Dendritic cell treated with granulocyte-macrophage colony-stimulating factor and Interleukin-4, amounts not matched to agents 40 ng/mL and 50 ng/mL, for 4 days (primary cell): ENCODE results near the gene ZFP92.
"Not testable (repeated sequence)": the region's sequence is repeated elsewhere in the genome, so short reads cannot be mapped to it uniquely, and the experiment has no call there.

ENCODE experiments used
- H3K27ac Mint-ChIP-seq: one replicate; pipeline ENCODE4 v1.8.0; 2022; ENCODE audit warnings: mild to moderate bottlenecking, mixed read lengths
- H3K27me3 Mint-ChIP-seq: one replicate; pipeline ENCODE4 v1.8.0; 2022; ENCODE audit warnings: mild to moderate bottlenecking, mixed read lengths
- H3K36me3 Mint-ChIP-seq: one replicate; pipeline ENCODE4 v1.8.0; 2022; ENCODE audit warnings: low read depth, mixed read lengths
- H3K4me1 Mint-ChIP-seq: one replicate; pipeline ENCODE4 v1.8.0; 2022; ENCODE audit warnings: low read depth, mixed read lengths
- H3K4me3 Mint-ChIP-seq: one replicate; pipeline ENCODE4 v1.8.0; 2022; ENCODE audit warnings: mild to moderate bottlenecking, moderate library complexity, mixed read lengths
- H3K9me3 Mint-ChIP-seq: one replicate; pipeline ENCODE4 v1.8.0; 2022; ENCODE audit warnings: mixed read lengths
- intact Hi-C: fragments of 100-400 bp; cut with micrococcal nuclease; formaldehyde crosslinking; loops from one replicate; pipeline ENCODE4 v1.15.0; 2022

The ZFP92 gene

DNA sequence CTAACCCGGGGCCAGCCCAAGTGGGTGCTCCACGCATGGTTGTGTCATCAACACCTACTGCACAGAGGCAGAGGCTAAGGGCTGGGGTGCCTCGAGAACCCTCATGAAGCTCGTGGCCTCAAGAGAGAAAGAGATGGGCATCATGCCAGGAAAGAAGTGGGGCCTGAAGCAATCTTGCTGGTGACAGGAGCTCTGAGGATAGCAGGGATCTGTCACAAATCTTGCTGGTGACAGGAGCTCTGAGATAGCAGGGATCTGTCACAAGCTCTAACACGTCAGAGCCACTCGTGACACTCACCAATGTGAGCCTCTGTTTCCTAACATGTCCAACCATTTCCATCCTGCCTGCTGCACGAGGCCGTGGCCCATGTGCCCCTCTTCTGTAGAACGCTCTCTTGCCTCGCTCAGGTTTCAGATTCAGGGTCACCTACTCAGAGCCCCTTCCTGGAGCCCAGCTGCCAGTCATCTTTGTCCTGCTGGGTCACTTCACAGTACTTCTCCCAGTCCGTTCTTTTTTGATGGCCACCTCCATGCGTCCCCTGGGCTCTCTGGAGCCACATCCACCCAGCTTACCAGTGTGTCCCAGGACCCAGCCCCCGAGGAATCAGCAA, 31.2 kb upstream of the ZFP92 start:
- no peaks in the 10 kb centered on the region for H3K36me3 Mint-ChIP-seq
- peak overlapping the region; percentile 18 for H3K27ac Mint-ChIP-seq

GRCh38 chrX:153380691-153381090, 30.6 kb upstream of the ZFP92 start:
- Mint-ChIP-seq H3K27me3 (no peaks in the 10 kb centered on the region), H3K9me3 (no peaks in the 10 kb centered on the region), H3K27ac (peak overlapping the region; percentile 18), H3K4me3 (no peak overlapping the region), H3K36me3 (no peaks in the 10 kb centered on the region), H3K4me1 (no peaks in the 10 kb centered on the region)
- intact Hi-C loops: no loop called here

More for the DNA sequence above, 31.2 kb upstream of the ZFP92 start:
- Mint-ChIP-seq H3K4me1 (no peaks in the 10 kb centered on the region), H3K4me3 (no peak overlapping the region), H3K9me3 (no peaks in the 10 kb centered on the region), H3K27me3 (no peaks in the 10 kb centered on the region)
- intact Hi-C loops: no loop called here

DNA sequence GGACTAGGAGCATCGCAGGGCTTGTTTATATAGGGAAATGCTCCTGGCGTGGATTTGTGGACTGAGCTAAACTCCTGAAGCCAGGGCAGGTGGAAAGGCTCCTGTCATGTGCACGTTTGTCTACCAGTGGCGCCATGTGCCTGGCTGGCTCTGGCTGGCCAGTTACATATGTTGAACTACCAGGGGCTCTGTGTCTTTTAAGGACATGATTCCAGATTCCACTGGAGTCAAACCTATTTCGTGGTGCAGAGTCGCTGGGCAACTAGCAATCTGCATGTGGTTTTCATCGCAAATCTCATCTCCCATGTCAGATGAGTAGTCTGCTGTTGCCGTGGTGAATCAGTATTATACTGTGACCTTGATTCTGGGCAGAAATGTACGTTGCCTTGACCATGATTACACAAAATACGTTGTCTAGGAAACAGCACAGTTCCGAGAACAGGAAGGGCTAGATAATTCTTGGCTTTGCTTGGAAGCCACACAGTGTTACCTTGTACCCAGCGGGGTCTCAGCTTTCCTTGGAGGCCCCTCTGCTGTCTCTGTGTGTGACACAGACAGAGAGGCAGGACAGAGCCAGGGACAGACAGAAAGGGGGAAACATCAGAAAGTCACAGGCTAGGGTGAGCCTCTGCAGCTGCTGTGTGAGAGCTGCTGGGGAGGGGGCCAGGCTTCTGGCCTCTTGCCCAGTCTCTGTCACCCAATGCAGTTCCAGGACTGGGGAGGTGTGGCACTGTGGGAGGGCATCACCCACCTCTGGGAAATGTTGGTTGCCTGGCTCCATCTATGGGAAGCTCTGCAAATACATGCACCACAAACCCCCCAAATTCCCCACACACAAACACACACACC, 29.4 kb upstream of the ZFP92 start:
- Mint-ChIP-seq H3K27me3 (no peaks in the 10 kb centered on the region), H3K27ac (peak overlapping the region; percentile 18), H3K4me1 (peaks cover 8% of the 10 kb centered on the region), H3K9me3 (no peaks in the 10 kb centered on the region), H3K36me3 (no peaks in the 10 kb centered on the region), H3K4me3 (no peak overlapping the region)
- intact Hi-C loops: no loop called here

- Mint-ChIP-seq H3K27me3 (peaks cover 1% of the 10 kb centered on the region), H3K27ac (no peak overlapping the region), H3K36me3 (no peaks in the 10 kb centered on the region), H3K4me3 (no peak overlapping the region), H3K9me3 (no peaks in the 10 kb centered on the region), H3K4me1 (peaks cover 8% of the 10 kb centered on the region)
- intact Hi-C loops: no loop called here
Observed at GRCh38 chrX:153382563-153383482, 28.4 kb upstream of the ZFP92 start.

- intact Hi-C loops: no loop called here
- Mint-ChIP-seq H3K36me3 (no peaks in the 10 kb centered on the region), H3K27ac (no peak overlapping the region)
Observed at GRCh38 chrX:153384390-153384789, 26.9 kb upstream of the ZFP92 start.

DNA sequence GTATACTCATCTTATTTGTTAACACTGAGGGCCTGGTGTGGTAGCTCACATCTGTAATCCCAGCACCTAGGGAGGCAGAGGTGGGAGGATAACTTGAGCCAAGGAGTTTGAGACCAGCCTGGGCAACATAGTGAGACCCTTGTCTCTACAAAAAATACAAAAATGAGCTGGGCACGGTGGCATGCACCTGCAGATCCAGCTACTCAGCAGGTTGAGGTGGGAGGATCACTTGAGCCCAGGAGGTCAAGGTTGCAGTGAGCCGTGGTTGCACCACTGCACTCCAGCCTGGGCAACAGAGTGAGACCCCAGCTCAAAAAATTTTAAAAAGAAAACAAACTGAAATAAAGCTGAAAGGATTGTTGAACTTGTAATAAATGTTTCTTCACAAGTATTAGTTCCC, 26.3 kb upstream of the ZFP92 start:
- H3K4me1 Mint-ChIP-seq, H3K9me3 Mint-ChIP-seq, H3K36me3 Mint-ChIP-seq, H3K27me3 Mint-ChIP-seq, H3K4me3 Mint-ChIP-seq, H3K27ac Mint-ChIP-seq, intact Hi-C loops: not testable (repeated sequence)

More at GRCh38 chrX:153384390-153384789, 26.9 kb upstream of the ZFP92 start:
- Mint-ChIP-seq H3K4me1 (peaks cover 8% of the 10 kb centered on the region), H3K9me3 (no peaks in the 10 kb centered on the region), H3K27me3 (peaks cover 1% of the 10 kb centered on the region), H3K4me3 (no peak overlapping the region)

DNA sequence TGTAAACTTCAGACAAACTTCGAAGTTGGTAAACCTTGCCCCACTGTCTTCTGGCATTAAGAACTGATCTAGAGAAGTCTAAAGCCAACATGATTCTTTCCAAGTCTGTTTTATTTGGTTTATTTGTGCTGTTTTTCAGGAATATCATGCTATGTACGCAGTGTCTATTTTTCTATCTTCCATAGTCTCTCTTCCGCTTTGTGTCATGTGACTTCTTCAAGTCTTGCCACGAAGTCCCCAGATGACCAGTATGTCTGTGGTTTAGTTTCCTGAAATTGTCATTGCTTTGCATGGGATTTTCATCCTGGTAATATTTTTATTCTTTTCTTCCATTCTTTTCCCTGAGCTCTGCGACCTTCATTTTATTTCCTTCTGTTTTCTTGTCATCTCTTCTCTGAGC, 25.2 kb upstream of the ZFP92 start:
- Mint-ChIP-seq H3K9me3 (no peaks in the 10 kb centered on the region), H3K36me3 (no peaks in the 10 kb centered on the region), H3K4me1 (peaks cover 8% of the 10 kb centered on the region), H3K27me3 (peaks cover 1% of the 10 kb centered on the region), H3K4me3 (no peak overlapping the region), H3K27ac (peak overlapping the region; percentile 33)
- intact Hi-C loops: no loop called here

DNA sequence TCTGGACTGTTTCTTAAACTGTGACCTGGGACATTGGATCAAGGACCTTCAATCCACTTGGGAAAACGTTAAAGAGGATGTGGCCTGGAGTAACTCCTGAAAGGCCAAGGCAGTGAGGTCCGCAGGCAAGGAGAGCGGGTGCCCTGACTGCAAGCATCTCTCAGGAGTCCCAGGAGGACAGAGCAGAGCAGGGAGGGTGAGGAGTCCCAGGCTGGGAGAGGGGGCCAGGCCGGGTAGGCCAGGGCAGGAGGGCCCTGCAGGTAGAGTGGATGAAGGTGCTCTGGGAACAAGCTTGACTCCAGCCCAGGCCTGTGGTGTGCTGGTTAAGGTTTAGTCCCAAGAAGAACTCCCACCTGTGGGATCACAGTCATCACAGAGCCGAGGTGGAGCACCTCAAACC, 23.9 kb upstream of the ZFP92 start:
- H3K36me3 Mint-ChIP-seq: no peaks in the 10 kb centered on the region
- intact Hi-C loops: no loop called here
- peaks cover 1% of the 10 kb centered on the region for H3K27me3 Mint-ChIP-seq
- H3K4me3 Mint-ChIP-seq: no peak overlapping the region
- no peak overlapping the region for H3K27ac Mint-ChIP-seq
- H3K4me1 Mint-ChIP-seq: peaks cover 8% of the 10 kb centered on the region
- no peaks in the 10 kb centered on the region for H3K9me3 Mint-ChIP-seq

GRCh38 chrX:153387987-153388721, 23.1 kb upstream of the ZFP92 start:
- intact Hi-C loops: no loop called here
- Mint-ChIP-seq H3K4me1 (peaks cover 8% of the 10 kb centered on the region), H3K27ac (no peak overlapping the region), H3K9me3 (no peaks in the 10 kb centered on the region), H3K36me3 (no peaks in the 10 kb centered on the region), H3K4me3 (no peak overlapping the region), H3K27me3 (peaks cover 1% of the 10 kb centered on the region)

- intact Hi-C loops: no loop called here
Observed at GRCh38 chrX:153388722-153389459, 22.4 kb upstream of the ZFP92 start.

GRCh38 chrX:153389460-153389768, 21.9 kb upstream of the ZFP92 start:
- H3K27ac Mint-ChIP-seq, intact Hi-C loops, H3K9me3 Mint-ChIP-seq, H3K4me3 Mint-ChIP-seq, H3K4me1 Mint-ChIP-seq, H3K36me3 Mint-ChIP-seq, H3K27me3 Mint-ChIP-seq: not testable (repeated sequence)

More at GRCh38 chrX:153388722-153389459, 22.4 kb upstream of the ZFP92 start:
- Mint-ChIP-seq H3K27me3 (peaks cover 3% of the 10 kb centered on the region), H3K27ac (no peak overlapping the region), H3K4me1 (peaks cover 8% of the 10 kb centered on the region), H3K9me3 (no peaks in the 10 kb centered on the region), H3K36me3 (no peaks in the 10 kb centered on the region), H3K4me3 (no peak overlapping the region)

DNA sequence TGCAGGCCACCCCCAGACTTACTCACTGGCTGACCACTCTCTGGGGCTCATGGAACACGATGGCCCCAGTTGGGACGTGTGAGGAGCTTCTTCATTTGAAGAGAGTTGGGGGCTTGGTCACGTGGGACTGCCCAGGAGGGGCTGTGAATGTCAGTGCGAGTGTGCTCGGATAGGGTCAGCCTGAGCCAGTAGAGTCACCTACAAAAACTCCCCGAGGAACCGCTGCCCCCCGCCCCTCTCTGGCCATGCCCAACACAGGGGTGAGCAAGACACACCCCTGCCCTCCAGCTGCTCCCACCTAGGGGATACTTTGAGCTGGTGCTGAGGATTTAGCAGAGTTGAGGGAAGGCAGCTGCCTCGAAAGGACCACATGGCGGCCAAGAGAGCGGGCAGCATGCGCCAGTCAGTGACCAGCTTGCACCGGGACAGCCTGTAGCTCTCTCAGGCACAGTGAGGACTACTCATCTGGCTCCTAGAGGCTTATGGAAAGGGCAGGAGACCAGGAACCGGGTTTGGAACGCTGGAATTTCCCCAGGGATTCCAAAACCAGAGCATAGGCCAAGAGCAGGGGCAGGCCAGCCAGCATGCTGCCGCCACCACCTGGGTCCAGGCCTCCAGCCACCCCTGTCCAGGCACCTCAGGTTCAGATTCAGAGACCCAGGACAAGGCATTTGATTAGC, 18.5 kb upstream of the ZFP92 start:
- no peaks in the 10 kb centered on the region for H3K4me1 Mint-ChIP-seq
- no peak overlapping the region for H3K27ac Mint-ChIP-seq
- intact Hi-C loops: no loop called here
- no peak overlapping the region for H3K4me3 Mint-ChIP-seq
- H3K36me3 Mint-ChIP-seq: no peaks in the 10 kb centered on the region
- no peaks in the 10 kb centered on the region for H3K9me3 Mint-ChIP-seq
- peaks cover 4% of the 10 kb centered on the region for H3K27me3 Mint-ChIP-seq

GRCh38 chrX:153394612-153395011, 16.7 kb upstream of the ZFP92 start:
- intact Hi-C loops: no loop called here
- H3K27ac Mint-ChIP-seq: no peak overlapping the region
- H3K4me1 Mint-ChIP-seq: no peaks in the 10 kb centered on the region
- no peaks in the 10 kb centered on the region for H3K9me3 Mint-ChIP-seq
- no peaks in the 10 kb centered on the region for H3K36me3 Mint-ChIP-seq
- H3K27me3 Mint-ChIP-seq: peaks cover 4% of the 10 kb centered on the region
- H3K4me3 Mint-ChIP-seq: no peak overlapping the region
